Chondrocyte (in vitro differentiated cells): Measurements from ENCODE around the gene CTNNA1. TPM values are rescaled to one million over a fixed set of nuclear protein-coding genes. Genes with fewer than 3 reads are reported as not detected.

Experiments
- DNase-seq: peaks from one replicate; pipeline ENCODE4 v3.0.0; 2021; ENCODE audit warnings: mixed read lengths, low spot score
- H3K27ac Mint-ChIP-seq: one replicate; pipeline ENCODE4 v1.8.0; 2021; ENCODE audit warnings: mild to moderate bottlenecking, moderate library complexity, mixed read lengths; ENCODE audit not compliant: unreplicated experiment
- H3K27me3 Mint-ChIP-seq: 2 replicates; pipeline ENCODE4 v1.8.0; 2021; ENCODE audit warnings: low read depth, mixed read lengths
- H3K36me3 Mint-ChIP-seq: 2 replicates; pipeline ENCODE4 v1.8.0; 2021; ENCODE audit warnings: low read depth, mixed read lengths
- H3K4me1 Mint-ChIP-seq: 2 replicates; pipeline ENCODE4 v1.8.0; 2021; ENCODE audit warnings: low read depth, mild to moderate bottlenecking, mixed read lengths
- H3K4me3 Mint-ChIP-seq: one replicate; pipeline ENCODE4 v1.8.0; 2021; ENCODE audit warnings: mild to moderate bottlenecking, moderate library complexity, mixed read lengths; ENCODE audit not compliant: unreplicated experiment
- H3K9me3 Mint-ChIP-seq: 2 replicates; pipeline ENCODE4 v1.8.0; 2021; ENCODE audit warnings: low read depth, mixed read lengths
- CTCF ChIP-seq: fragments of 200-600 bp; sonication (generic); IDR thresholded peaks from 2 replicates; pipeline ENCODE4 v1.5.0; 2021; ENCODE audit warnings: antibody characterized with exemption, mild to moderate bottlenecking, moderate library complexity
- total RNA-seq: library from RNA; stranded (reverse); gene quantifications from 3 replicates; pipeline ENCODE4 v1.2.1, GENCODE V29; 2021

Gene CTNNA1
- total RNA-seq, 1 donor from 2014 or later, result 397 TPM

GRCh38 chr5:138927979-138928378 lies 174.8 kb downstream of the CTNNA1 start:
- Mint-ChIP-seq H3K9me3 (no peaks in the 10 kb centered on the region), H3K27ac (no peak overlapping the region), H3K4me1 (peaks cover 17% of the 10 kb centered on the region), H3K4me3 (no peak overlapping the region), H3K36me3 (peaks cover 64% of the 10 kb centered on the region), H3K27me3 (no peaks in the 10 kb centered on the region)
- no peak for DNase-seq
- TF ChIP-seq CTCF, result no peak

DNA sequence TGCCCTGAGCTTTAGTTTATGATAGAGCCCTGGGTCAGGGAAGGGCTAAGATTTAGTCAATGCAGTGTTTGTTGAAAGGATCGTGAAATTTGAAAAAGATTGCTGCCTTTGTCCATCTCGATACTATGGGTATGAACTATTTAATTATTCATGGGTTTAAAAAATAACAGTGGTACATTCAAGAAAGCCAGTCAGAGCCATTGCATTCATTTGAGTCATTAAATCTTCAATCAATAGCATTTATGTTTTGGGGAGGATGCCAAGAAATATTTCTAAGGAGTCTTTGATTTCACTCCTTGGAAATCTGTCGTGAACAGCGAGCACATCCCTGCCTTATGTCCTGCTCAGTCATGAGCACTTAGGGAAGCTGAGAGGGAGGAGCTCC lies 176.3 kb downstream of the CTNNA1 start:
- no peak overlapping the region for H3K27ac Mint-ChIP-seq

DNA sequence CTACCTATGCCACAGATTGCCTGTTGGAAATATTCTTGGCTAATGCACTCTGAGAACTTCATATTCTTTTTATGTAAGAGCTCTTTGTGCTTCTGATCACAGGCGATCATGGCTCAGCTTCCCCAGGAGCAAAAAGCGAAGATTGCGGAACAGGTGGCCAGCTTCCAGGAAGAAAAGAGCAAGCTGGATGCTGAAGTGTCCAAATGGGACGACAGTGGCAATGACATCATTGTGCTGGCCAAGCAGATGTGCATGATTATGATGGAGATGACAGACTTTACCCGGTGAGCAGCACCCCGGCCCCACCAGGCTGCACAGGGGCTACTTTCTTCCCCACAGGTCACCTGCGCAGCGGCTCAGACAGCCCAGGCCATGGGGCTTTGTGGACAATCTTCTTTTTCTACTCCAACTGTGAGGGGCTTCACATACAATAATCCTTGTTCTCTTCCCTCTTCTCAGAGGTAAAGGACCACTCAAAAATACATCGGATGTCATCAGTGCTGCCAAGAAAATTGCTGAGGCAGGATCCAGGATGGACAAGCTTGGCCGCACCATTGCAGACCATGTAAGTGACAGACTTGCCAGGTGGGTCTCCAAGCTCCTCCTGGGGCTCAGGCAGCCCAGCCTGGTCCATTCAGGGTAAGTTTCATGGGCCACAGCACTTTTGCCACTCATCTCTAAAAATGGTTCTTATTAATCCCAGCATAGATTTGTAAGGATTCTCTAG lies 177.3 kb downstream of the CTNNA1 start:
- no peaks in the 10 kb centered on the region for H3K9me3 Mint-ChIP-seq
- H3K27ac Mint-ChIP-seq, result no peak overlapping the region
- peaks cover 12% of the 10 kb centered on the region for H3K4me1 Mint-ChIP-seq
- H3K4me3 Mint-ChIP-seq, result no peak overlapping the region
- TF ChIP-seq CTCF, result no peak
- DNase-seq, result no peak
- H3K27me3 Mint-ChIP-seq, result no peaks in the 10 kb centered on the region
- H3K36me3 Mint-ChIP-seq, result peaks cover 73% of the 10 kb centered on the region

More for the DNA sequence above, 176.3 kb downstream of the CTNNA1 start:
- H3K27me3 Mint-ChIP-seq, result no peaks in the 10 kb centered on the region
- H3K4me1 Mint-ChIP-seq, result peaks cover 12% of the 10 kb centered on the region
- peaks cover 69% of the 10 kb centered on the region for H3K36me3 Mint-ChIP-seq
- no peaks in the 10 kb centered on the region for H3K9me3 Mint-ChIP-seq
- no peak for TF ChIP-seq CTCF
- no peak overlapping the region for H3K4me3 Mint-ChIP-seq
- DNase-seq, result no peak

- Mint-ChIP-seq H3K27ac (peak overlapping the region; percentile 36), H3K4me3 (no peak overlapping the region), H3K36me3 (peaks cover 66% of the 10 kb centered on the region)
Observed at GRCh38 chr5:138932171-138932810, 179.1 kb downstream of the CTNNA1 start.

More at GRCh38 chr5:138932171-138932810, 179.1 kb downstream of the CTNNA1 start:
- DNase-seq, result peak; percentile 73
- H3K27me3 Mint-ChIP-seq, result no peaks in the 10 kb centered on the region
- peaks cover 16% of the 10 kb centered on the region for H3K4me1 Mint-ChIP-seq
- TF ChIP-seq CTCF, result no peak
- H3K9me3 Mint-ChIP-seq, result no peaks in the 10 kb centered on the region
